Measurements from ENCODE around the gene NTRK1.

DNA sequence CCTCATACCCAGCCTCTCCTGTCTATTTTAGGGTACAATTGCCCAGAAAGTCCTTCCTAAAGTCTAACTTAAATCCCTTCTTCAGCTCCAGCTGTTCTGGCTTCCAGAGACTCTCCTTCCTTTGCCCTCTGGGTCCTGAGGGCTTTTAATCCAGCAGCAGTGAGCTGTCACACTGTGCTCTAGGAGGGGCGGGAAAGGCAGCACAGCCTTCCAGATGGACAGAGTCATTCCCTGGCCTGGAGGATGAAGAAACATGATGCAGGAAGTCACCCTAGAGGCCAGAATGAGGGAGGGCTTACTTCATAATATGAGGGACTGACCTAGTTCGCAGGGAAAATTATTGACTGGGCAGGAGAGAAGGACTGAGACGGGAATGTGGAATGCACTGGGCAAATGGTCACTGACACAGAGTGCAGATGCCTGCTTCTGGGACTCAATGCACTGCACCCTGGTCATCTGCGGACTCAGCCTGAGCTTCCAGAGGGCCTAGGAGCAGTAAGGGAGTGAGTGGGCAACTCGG lies 45.3 kb upstream of the NTRK1 start:
- TF ChIP-seq CTCF (IDR thresholded peaks at IDR 0.05; ENCODE audit: insufficient read depth, low read length) = no peak
- TF ChIP-seq, protein P1, sequence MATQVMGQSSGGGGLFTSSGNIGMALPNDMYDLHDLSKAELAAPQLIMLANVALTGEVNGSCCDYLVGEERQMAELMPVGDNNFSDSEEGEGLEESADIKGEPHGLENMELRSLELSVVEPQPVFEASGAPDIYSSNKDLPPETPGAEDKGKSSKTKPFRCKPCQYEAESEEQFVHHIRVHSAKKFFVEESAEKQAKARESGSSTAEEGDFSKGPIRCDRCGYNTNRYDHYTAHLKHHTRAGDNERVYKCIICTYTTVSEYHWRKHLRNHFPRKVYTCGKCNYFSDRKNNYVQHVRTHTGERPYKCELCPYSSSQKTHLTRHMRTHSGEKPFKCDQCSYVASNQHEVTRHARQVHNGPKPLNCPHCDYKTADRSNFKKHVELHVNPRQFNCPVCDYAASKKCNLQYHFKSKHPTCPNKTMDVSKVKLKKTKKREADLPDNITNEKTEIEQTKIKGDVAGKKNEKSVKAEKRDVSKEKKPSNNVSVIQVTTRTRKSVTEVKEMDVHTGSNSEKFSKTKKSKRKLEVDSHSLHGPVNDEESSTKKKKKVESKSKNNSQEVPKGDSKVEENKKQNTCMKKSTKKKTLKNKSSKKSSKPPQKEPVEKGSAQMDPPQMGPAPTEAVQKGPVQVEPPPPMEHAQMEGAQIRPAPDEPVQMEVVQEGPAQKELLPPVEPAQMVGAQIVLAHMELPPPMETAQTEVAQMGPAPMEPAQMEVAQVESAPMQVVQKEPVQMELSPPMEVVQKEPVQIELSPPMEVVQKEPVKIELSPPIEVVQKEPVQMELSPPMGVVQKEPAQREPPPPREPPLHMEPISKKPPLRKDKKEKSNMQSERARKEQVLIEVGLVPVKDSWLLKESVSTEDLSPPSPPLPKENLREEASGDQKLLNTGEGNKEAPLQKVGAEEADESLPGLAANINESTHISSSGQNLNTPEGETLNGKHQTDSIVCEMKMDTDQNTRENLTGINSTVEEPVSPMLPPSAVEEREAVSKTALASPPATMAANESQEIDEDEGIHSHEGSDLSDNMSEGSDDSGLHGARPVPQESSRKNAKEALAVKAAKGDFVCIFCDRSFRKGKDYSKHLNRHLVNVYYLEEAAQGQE (IDR thresholded peaks at IDR 0.05; ENCODE audit: insufficient replicate concordance, low read depth) = no peak
- no peak for TF ChIP-seq SPI1 (IDR thresholded peaks at IDR 0.05; ENCODE audit: borderline replicate concordance, low read depth)
- no peak for TF ChIP-seq POLR2AphosphoS5 (IDR thresholded peaks at IDR 0.05; ENCODE audit: low read depth)
- no peak for TF ChIP-seq GABPA (IDR thresholded peaks at IDR 0.05; ENCODE audit: low read depth)
